ENCODE data around the gene COX4I1. TPM values are rescaled to one million over a fixed set of nuclear protein-coding genes. Genes with fewer than 3 reads are reported as not detected.
A peak's percentile ranks its signal among the peaks of the same experiment; 100 is the strongest.

The COX4I1 gene
- total RNA-seq, 1 donor from 2014 or later = 148 TPM

GRCh38 chr16:85821390-85822135, 22.1 kb downstream of the COX4I1 start:
- intact Hi-C loops (cut with DNase I) = loop anchor here (2.0 kb wide), 3 partner anchors 165 to 697 kb away; no protein-coding TSS in a partner anchor

GRCh38 chr16:85822145-85822544, 22.6 kb downstream of the COX4I1 start:
- no peaks in the 10 kb centered on the region for H3K27me3 ChIP-seq
- no peak overlapping the region for H3K27ac ChIP-seq
- H3K9me3 ChIP-seq = no peaks in the 10 kb centered on the region
- intact Hi-C loops (cut with DNase I) = no loop called here
- H3K4me1 ChIP-seq = no peaks in the 10 kb centered on the region
- no peak for TF ChIP-seq CTCF (IDR thresholded peaks at IDR 0.05)
- no peak for DNase-seq (ENCODE audit: low spot score in 2 of 2)
- no peak overlapping the region for H3K4me3 ChIP-seq
- no peaks in the 10 kb centered on the region for H3K36me3 ChIP-seq

More at GRCh38 chr16:85821390-85822135, 22.1 kb downstream of the COX4I1 start:
- no peak overlapping the region for H3K4me3 ChIP-seq
- H3K27me3 ChIP-seq = no peaks in the 10 kb centered on the region
- no peaks in the 10 kb centered on the region for H3K36me3 ChIP-seq
- TF ChIP-seq CTCF (IDR thresholded peaks at IDR 0.05) = peak; percentile 92 to 96 (median 96)
- peak in 1 of 2 donors; percentile 81 for DNase-seq (ENCODE audit: low spot score in 2 of 2)
- no peaks in the 10 kb centered on the region for H3K9me3 ChIP-seq
- no peaks in the 10 kb centered on the region for H3K4me1 ChIP-seq
- no peak overlapping the region for H3K27ac ChIP-seq

- Histone ChIP-seq H3K36me3 (no peaks in the 10 kb centered on the region), H3K27ac (no peak overlapping the region), H3K4me3 (no peak overlapping the region), H3K27me3 (no peaks in the 10 kb centered on the region), H3K9me3 (no peaks in the 10 kb centered on the region), H3K4me1 (no peaks in the 10 kb centered on the region)
- no peak for DNase-seq (ENCODE audit: low spot score in 2 of 2)
- TF ChIP-seq CTCF (IDR thresholded peaks at IDR 0.05) = no peak
- intact Hi-C loops (cut with DNase I) = no loop called here
Observed at GRCh38 chr16:85823328-85823920, 23.9 kb downstream of the COX4I1 start.

GRCh38 chr16:85824161-85825135, 25.0 kb downstream of the COX4I1 start:
- no peaks in the 10 kb centered on the region for H3K9me3 ChIP-seq
- DNase-seq (ENCODE audit: low spot score in 2 of 2) = no peak
- H3K4me1 ChIP-seq = no peaks in the 10 kb centered on the region
- no peaks in the 10 kb centered on the region for H3K27me3 ChIP-seq
- TF ChIP-seq CTCF (IDR thresholded peaks at IDR 0.05) = no peak
- H3K27ac ChIP-seq = no peak overlapping the region
- H3K36me3 ChIP-seq = no peaks in the 10 kb centered on the region
- intact Hi-C loops (cut with DNase I) = no loop called here
- no peak overlapping the region for H3K4me3 ChIP-seq

- TF ChIP-seq CTCF (IDR thresholded peaks at IDR 0.05) = no peak
- no peak for DNase-seq (ENCODE audit: low spot score in 2 of 2)
- intact Hi-C loops (cut with DNase I) = no loop called here
Observed at GRCh38 chr16:85825326-85825725, 25.8 kb downstream of the COX4I1 start.

More at GRCh38 chr16:85825326-85825725, 25.8 kb downstream of the COX4I1 start:
- Histone ChIP-seq H3K27me3 (no peaks in the 10 kb centered on the region), H3K4me1 (no peaks in the 10 kb centered on the region), H3K4me3 (no peak overlapping the region), H3K27ac (no peak overlapping the region), H3K9me3 (no peaks in the 10 kb centered on the region), H3K36me3 (no peaks in the 10 kb centered on the region)

Measured in ascending aorta (tissue), 2 donors.